GM19397 (cell line): Measurements from ENCODE around the gene IL22.

Experiments used
- ATAC-seq: cut with Tn5 transposase; IDR thresholded peaks from one replicate; pipeline ENCODE4 v1.9.1; 2021; ENCODE audit warnings: mild to moderate bottlenecking, moderate library complexity; ENCODE audit not compliant: unreplicated experiment

Gene IL22, protein sequence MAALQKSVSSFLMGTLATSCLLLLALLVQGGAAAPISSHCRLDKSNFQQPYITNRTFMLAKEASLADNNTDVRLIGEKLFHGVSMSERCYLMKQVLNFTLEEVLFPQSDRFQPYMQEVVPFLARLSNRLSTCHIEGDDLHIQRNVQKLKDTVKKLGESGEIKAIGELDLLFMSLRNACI

DNA sequence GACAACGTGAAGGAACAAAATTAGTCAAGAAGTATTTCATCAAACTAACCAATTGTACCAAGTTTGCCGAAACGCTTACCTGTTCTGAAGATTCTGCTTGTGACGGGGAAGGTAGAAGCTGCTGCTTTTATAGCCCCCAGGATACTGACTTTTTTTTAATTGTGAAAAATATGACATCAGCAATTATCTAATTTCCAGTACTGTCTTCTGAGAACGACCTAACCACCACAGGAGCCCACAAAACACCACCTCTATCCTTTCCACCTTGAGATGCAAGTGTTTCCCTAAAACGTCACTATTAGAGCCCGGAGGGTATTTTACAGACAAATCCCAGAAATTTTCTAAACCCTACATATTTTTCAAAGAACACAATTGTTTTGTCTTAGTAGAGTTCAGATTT lies at the start of gene IL22:
TSS of gene IL22 (minus strand) at position 101 of the 400 bp plus-strand sequence. CDS start 156 bp downstream, outside the sequence.
- no peak for ATAC-seq

DNA sequence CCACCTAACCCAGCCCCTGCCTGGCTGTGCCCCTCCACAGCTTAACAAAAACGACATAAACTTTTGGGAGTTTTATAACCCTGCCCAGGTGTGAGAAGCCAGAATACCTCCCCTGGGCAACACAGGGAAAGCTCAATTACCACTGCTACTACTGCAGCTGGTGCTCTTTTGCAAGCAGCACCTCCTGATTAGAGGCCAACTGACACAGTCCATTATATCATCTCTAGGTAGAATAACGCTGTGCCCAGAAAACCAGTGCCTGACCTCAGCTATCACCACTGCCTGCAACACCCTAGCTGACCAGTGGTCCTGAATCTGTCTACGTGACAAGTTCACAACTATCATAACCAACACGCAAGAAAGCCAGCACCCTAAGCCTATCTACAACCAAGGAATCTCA lies 44.5 kb upstream of the IL22 start:
- ATAC-seq: no peak

DNA sequence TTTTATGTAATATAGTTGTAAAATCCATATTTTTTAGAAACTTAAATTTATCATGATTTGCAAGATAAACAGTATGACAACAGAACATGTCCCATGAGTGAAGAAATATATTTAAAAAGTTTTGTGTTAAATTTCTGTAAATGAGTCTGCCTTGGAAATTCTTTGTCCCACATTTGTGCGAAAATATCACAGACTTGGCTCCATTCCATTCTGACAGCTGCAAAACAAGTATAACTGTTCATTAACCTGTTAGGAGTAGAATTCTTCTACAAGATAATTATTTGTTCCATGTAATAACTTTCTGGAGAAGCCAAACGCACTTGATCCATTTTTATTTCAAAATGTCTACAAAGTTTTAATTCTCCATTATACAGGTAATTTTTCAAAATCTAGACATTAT lies 40.8 kb upstream of the IL22 start:
- no peak for ATAC-seq

DNA sequence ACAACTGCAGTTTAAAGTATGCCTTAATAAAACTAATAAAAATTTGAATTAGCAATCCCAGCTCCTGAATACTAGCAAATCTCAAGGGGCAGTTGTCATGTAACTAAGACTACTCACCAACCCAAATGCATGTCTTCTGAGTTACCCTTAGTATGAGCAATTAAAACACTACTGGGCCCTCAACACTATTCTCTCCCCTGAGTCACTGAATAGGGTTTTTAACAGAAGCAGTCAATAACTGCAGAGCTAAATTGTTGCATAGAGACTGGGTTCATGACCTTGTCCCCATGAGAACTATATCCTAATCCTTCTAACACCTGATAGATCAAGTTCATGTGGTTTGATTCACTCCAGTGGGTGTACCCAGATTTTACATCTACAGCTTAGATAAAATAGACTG lies 39.9 kb upstream of the IL22 start:
- ATAC-seq: no peak

GRCh38 chr12:68292151-68292943 lies 38.9 kb upstream of the IL22 start:
- no peak for ATAC-seq

DNA sequence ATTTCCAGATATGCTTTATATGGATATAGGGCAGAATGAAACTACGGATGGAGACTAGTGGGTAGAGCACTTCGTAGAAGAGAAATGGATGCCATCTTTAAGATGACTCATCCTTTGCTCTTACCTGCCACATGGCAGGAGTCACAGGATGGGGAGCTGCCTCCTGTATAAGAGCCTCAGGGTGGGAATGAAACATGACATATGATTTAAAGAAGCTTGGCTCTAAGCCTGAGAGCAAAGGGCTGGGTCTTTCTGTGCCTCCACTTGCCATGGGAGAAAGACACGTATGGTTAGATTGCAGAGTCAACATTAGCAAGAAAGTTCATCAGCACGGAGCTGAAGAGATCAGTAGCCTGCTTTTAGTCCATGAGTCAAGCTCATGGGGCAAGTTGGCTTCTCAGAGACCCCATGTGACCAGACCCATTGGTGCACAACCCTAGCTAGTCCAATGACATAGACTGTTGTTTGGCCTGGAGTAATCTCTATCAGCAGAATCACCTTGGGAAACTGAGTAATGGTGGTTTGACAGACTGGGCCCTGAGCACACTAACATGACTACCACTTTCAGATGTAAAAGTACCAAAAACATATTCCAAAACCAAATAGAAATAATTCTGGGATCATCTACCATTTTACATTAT lies 38.1 kb upstream of the IL22 start:
- no peak for ATAC-seq

GRCh38 chr12:68290126-68290525 lies 36.7 kb upstream of the IL22 start:
- ATAC-seq: peak; percentile 91

GRCh38 chr12:68287106-68287505 lies 33.7 kb upstream of the IL22 start:
- ATAC-seq: no peak

- no peak for ATAC-seq
Measured at GRCh38 chr12:68286396-68286795, 33.0 kb upstream of the IL22 start.

DNA sequence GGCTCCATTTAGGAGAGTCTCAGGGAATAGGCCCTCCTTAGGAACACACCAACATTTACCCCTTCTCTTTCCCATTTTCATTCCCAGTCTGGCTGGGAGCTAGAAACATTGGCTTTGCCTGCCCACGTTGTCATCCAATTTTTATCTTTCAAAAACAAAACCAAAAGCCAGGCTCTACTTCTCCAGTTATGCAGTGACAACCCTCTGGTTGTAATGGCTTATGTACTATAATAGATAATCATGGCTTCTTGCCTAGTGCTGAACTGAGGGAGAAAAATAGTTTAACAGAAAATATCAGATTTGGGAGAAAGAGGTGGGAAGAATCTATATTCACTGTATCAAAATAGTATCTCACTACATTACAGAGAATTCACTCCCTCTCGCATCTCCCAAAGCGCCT lies 32.1 kb upstream of the IL22 start:
- no peak for ATAC-seq

DNA sequence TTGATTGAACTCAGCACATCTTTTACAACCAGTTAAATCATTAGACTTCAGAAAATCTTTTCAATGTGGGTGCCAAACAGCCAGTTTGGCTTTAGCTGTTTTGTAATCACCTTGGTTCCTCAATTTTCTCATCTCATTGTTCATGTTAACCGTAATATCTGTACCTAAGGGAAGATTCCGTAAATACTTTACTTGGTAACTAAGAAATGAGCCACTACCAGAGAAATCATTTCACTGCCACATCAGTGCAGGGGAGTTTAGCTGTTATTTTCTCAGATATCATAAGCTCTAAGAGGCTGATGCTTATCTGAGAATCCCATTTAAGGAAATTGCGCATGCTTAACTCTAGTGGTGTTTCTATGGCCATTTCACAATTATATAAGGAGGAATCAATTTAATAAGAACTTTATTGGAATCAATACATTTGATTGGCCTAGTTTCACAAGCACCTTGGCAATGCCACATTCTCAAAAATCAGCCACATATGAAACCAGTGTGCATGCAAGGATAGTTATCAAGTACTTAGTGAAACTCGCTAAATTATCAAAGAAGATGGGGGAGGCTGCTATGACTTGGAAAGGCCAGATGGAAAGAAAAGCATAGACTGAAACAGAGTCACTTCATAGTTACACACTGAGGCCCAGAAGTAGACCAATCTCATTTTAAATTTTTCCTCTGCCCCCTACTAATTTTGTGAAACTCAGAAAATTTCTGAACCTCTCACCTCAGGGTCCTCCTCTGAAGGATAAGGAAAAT lies 28.1 kb upstream of the IL22 start:
- ATAC-seq: no peak

- ATAC-seq: no peak
Measured at GRCh38 chr12:68280240-68280639, 26.8 kb upstream of the IL22 start.

- no peak for ATAC-seq
Measured at GRCh38 chr12:68279227-68280054, 26.0 kb upstream of the IL22 start.

DNA sequence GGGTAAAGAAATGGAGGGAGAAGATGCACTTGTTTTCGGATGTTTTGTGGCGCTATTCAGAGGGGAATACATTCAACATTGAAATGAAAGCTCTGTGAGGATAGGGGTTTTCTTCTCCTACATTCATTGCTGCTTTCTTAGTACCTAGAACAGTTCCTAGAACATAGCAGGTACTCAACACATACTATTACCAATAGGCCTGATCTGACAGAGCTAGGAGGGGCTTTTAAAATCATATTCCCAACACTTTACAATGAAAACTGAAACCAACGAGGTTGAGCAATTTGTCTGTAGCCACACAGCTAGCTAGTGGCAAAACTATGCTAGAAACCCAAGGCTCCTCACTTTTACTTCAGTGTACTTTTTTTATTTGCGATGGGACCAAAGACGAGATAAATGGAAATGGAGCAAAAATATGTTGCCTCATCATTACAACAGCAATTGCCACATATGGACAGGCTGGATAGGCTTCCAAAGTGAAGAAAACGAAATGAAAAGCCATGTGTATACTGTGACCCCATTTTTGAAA lies 23.1 kb upstream of the IL22 start:
- no peak for ATAC-seq

DNA sequence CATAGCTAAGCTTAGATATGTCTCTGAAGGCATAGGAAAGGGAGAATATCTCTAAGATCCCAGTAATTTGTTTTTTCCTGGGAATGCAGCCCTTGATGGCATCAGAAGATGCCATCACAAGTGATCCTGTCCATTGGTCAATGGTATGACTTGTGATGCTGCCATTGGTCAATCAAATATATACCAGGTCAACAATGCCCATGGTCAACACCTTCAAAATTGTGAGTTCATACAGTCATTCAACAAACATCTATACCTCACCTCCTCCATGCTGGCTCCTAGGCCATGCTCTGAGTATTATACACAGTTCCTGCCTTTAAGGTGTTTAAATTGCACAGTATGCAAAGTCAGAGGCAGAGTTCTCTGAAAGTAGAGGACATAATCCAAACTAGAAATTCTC lies 19.3 kb upstream of the IL22 start:
- ATAC-seq: no peak

- no peak for ATAC-seq
Measured at GRCh38 chr12:68271346-68271745, 17.9 kb upstream of the IL22 start.

DNA sequence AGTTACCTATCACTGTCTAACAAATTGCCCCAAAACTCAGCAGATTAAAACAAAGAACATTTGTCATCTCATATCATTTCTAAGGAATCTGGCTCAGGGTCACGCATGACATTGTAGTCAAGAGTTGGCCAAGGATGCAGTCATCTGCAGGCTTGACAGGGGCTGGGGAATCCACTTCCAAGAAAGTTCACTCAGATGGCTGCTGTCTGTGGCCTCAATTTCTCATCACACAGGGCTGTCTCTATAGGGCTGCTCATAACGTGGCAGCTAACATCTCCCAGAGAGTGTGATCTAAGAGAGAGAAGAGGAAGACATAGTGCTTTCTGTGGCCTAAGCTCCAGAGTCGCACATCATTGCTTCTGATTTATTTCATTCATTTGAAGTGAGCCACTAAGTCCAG lies 17.0 kb upstream of the IL22 start:
- ATAC-seq: no peak

GRCh38 chr12:68269779-68270178 lies 16.4 kb upstream of the IL22 start:
- ATAC-seq: no peak

GRCh38 chr12:68268967-68269366 lies 15.6 kb upstream of the IL22 start:
- no peak for ATAC-seq

GRCh38 chr12:68267892-68268396 lies 14.5 kb upstream of the IL22 start:
- no peak for ATAC-seq
